OCI-M2 (cell line): ENCODE measurements around the gene ICAM5.
A peak's percentile ranks its signal among the peaks of the same experiment; 100 is the strongest.

Source experiments
- DNase-seq: peaks from one replicate; lab custom pipeline; 2025; ENCODE audit not compliant: unreplicated experiment; lab: John Stamatoyannopoulos, UW

ICAM5 gene

DNA sequence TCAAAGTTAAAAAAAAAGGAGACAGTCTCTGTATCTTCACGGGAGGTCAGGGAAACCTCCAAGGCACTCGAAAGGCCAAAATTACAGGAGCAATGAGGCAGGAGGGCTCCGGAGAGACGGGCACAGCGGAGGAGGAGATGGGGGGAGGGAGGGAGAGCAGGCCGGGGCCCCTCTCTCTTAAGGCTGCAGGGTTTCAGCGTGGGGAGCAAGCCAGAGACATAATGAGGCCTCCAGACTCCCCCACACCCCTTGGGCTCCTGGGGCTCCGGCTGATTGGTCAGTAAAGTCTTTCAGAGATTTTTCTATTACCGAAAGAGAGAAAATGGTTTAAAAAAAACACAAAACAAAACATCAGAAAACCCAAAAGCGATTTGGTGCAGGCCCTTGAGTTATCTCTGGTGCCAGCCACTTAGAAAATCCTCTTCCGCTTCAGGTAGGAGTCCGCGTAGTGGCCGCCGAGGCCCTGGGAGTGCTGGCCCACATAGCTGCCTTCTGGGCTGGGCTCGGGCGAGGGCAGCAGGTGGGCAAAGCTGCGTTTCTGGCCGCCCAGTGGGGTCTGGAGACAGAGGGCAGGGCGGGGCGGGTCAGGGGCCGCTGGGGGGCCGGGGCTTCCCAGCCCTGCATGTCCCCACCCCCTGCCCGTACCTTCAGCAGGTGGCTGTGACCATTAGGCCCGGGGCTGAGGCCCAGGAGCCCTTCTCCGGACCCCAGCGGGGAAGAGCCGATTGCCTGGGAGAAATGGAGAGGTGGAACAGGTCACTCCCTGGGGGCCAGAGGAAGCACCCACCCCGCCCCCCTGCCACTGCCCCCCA lies 27.5 kb downstream of the ICAM5 start:
- no peak for DNase-seq

DNA sequence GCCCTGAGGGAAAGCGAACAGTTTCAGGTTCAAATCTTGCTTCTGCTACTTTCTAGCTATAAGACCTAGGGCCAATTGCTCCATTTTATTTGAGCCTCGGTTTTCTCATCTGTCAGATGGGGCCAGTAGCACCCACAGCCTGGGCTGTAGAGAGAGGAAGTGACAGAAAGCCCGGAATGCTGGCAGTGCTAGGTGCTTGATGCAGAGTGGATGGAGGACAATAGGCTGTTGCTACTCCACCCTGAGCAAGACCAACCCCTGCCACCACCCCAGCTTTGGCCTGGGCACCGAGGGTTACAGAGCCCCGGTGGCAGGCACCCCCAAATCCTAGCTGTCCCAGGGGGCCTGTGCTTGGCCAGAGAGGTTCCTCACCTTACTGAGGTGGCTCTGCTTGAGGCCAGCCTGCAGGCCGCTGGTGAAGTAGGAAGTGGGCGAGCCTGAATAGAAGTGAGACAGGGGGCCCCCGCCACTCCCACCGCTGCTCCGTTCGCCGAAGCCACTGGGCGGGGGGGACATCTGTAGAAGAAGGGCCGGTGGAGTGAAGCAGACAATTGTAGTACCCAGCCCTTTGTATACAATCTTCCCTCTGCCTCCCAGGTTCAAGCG lies 28.2 kb downstream of the ICAM5 start:
- no peak for DNase-seq

DNA sequence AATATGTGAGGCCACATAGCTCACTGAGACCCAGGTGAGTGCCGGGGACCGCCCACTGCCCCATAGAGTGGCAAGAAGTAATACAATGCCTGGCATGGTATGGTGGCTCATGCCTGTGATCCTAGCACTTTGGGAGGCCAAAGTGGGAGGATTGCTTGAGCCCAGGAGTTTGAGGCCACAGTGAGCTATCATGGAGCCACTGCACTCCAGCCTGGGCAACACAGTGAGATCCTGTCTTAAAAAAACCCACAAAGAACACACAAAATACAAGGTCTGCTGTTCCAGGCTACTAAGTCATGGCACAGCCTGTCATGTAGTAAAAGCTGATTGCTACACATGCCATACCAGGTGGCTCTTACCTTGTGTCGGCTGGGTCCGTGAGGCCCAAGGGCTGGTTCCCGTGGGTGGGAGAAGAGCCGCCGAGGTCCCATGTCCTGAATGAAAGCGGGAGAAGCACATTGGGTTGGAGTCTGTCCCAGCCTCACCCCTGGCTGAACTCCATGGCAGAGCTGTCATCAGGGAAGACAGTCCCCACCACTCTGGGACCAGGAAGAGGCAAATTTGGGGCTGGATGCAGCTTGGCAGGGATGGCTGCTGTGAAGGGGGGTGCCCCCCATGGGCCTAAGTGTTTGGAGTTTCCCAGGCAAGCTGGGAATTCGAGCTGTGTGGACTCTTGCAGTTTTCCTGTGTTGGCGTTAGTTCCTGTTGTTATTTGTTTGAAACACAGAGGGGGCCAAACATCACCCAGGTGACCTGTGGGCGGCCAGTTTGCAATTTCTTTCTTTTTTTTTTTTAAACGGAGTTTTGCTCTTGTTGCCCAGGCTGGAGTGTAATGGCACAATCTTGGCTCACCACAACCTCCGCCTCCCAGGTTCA lies 29.3 kb downstream of the ICAM5 start:
- DNase-seq = no peak

DNA sequence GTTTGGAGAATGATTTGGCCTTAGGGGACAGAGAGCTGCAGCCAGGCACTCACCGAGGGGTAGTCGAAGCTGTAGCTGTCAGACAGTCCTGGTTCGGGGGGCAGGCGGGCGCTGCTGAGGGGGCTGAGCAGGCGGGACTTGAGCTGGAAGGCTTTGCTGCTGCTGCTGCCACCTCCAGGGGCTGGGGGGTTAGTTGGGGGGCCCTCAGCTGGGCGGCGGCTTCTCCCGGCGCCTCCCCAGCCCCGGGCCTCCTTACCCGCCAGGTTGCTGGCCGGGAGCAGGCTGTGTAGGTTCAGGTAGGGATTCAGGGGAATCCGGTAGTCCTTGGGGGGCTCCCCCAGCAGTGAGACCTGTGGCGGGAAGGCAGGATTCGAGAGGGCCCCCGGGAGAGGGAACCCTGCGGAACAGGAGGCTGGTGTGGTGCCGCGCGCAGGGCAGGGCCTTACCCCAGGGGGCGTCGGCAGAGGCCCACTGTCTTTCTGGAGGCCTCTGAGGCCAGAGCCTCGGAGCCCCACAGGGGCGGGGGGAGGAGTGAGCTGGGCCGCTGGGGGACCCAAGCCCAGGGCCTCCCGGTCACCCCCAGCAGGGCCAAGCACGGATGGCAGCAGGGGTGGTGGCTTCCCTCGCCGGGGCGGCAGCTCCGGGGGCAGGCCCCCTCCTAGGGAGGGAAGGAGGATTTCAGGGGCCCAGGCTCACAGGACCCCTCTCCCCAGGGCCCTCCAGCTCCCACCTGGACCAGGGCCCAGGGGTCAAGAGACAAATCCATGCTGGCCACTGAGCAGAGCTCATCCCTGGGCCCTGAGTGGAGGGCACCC lies 31.1 kb downstream of the ICAM5 start:
- no peak for DNase-seq

DNA sequence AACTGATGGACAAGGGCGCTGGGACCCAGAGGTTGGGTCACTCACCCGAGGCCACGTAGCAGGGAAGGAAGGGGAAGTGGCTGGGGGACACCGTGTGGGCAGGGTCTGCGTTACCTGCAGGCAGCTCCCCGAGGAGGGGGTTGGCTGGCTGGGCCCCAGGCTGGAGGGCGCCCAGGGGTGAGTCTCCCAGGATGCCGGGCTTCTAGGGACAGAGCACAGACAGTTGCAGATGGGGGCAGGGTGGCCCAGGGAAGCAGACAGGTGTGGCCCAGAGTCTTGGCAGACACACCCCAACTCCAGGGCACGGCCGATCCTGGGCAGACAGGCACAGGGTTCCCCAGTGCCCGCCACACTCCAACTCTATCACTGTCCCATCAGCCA lies 31.7 kb downstream of the ICAM5 start:
- DNase-seq = no peak

DNA sequence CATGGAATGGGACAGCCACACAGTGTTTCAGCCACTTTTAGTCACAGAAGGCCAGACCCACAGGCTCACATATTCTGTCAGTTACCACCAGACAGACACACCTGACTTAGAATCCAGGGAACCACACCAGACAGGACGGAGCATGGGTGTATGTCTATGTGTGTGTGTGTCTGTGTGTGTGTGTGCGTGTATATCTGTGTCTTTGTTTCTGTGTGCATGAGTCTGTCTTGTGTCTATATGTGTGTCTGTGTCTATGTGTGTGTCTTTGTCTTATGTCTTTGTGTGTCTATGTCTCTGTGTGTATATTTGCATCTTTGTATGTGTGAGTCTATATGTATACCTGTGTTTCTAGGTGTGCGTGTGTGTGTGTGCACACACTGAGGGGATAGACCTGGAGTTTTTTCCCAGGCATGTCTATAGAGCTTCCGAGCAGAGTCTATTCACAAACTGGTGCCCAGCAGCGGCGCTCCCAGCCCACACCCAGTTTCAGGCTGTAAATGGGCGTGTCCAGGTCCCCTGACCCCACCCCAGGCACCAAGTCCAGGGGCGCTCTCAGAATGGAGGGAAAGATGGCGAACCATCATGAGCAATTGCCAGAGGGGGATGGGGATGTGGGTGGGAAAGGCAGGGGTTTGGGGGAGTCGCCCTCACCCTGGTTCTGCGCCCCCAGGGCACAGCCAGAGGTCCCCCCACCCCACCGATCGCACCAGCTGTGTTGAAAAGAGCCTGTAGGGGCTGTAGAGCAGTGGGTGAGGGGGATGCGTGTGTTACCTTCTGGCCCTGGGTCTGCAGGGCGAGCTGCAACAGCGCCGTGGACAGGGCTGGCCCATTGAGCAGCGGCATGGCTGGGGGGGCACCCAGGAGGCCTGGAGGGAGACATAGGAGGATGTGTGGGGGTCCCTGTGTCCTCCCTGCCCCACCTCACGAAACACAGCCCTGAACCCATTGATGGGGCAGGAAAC lies 32.4 kb downstream of the ICAM5 start:
- no peak for DNase-seq

DNA sequence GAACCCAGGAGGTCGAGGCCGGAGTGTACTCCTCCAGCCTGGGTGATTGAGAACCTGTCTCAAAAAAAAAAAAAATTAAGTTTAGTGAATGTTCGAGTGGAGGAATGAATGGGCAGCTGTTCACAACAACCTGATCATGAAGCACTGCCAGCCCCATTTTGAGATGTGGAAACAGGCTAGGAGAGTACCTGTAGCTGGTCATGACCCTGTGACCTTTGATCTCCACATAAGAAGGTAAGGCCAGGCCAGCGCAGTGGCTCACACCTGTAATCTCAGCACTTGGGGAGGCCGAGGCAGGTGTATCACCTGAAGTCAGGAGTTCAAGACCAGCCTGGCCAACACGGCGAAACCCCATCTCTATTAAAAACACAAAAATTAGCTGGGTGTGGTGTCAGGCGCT lies 36.0 kb downstream of the ICAM5 start:
- DNase-seq = no peak

DNA sequence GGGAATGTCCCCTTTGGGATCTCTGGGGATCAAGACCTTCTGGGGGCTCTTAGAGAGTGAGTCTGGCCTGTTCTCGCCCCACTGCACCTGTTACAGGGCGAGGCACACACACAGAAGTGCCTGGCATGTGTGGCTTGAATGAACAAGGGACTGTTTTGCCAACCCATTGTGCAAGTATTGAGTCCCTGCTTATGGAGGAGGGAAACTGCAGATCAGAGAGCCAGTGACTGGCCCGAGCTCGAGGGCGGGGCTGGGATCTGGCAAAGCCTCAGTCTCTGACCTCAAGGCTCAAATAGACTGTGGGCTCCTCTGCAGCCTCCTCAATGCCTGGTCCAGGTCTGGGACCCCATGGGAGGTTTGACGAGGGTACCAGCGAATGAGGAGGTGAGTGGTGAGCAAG lies 38.0 kb downstream of the ICAM5 start:
- no peak for DNase-seq

DNA sequence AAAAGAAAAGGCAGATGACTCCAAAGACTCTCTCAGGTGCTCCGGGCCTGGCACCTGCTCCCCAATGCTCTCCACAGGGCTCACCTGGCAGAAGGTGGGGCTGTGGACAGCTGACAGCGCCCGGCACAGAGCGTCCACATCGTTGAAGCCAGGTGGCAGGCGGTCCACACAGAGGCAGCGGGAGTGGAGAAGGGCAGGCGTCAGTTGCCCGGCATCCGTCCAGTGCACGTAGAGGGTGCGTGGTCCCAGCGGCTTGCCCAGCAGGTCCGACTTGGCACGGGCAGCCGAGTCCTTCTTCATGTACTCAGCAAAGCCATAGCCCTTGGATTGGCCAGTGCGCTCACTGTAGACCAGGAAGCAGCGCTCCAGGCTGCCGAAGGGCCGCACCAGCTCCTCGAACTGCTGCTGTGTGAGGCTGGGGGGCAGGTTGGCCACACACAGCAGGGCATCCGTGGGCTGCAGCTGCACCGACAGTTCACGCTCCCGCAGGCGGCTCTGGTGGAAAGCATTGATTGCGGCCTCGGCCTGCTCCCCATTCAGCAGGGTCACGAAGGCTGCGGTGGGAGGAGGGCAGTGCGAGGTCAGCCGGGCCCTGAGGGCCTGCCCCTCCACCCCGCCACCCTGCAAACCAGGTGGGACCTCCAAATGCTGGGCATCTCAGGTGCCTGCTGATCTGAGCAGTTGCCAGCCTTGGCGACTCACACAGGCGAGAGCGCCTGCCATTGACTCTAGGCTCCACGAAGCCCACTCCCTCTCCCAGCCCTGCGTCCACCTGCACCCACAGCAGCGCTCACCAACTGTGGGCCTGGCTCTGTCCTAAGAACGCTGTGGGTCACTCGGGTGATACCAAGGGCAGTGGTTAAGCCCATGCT lies 39.0 kb downstream of the ICAM5 start:
- DNase-seq = no peak

DNA sequence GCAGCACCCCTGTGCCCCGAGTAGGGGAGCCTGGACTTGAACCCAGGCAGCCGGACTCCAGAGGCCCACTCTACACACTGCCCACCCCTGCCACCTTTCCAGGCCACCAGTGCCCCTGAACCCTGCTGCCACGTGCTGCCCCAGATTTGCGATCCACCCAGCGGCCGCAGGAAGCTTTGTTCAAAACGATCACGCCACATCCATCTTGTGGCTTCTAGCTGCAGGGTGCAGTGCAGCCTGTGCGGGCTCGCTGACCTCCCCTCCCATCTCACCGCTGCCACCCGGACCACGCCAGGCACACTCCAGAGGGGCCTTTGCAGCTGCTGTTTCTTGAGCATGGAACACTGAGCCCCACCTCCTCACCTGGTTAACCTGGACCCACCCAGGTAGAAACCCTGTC lies 39.8 kb downstream of the ICAM5 start:
- DNase-seq = no peak

DNA sequence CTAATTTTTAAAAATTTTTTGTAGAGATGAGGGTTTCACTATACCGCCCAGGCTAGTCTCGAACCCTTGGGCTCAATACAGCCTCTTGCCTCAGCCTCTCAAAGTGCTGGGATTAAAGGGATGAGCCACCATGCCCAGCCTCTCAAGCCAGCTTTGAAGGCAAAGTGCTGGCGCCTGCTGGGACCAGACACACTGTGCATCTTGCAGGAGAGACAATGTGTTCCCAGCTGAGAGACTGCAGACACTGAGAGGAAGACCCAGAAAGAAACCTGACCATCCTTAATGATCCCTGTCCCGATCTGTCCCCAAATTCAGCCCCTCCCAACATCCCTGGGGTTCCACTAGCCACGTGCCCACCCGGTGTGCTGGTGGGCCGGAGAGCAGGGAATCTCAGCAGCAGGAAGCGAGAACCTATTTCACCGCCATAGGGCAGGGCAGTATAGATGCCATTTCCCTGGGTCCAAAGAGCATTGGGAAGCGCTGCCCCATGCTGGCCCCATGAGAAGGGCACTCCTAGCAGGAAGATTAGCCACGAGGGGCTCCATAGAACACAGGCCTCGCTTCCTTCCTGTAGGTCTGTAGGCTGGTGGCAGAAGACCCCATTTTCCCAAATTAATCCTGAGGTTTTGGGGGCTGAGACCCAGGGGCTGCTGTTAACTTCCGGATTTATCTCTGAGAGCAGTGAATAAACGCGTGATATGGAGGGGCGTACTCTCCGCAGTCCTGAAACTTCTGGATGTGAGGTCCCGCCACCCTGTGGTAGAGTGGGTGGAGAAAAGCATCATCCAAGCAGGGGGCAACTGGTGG lies 42.6 kb downstream of the ICAM5 start:
- no peak for DNase-seq

DNA sequence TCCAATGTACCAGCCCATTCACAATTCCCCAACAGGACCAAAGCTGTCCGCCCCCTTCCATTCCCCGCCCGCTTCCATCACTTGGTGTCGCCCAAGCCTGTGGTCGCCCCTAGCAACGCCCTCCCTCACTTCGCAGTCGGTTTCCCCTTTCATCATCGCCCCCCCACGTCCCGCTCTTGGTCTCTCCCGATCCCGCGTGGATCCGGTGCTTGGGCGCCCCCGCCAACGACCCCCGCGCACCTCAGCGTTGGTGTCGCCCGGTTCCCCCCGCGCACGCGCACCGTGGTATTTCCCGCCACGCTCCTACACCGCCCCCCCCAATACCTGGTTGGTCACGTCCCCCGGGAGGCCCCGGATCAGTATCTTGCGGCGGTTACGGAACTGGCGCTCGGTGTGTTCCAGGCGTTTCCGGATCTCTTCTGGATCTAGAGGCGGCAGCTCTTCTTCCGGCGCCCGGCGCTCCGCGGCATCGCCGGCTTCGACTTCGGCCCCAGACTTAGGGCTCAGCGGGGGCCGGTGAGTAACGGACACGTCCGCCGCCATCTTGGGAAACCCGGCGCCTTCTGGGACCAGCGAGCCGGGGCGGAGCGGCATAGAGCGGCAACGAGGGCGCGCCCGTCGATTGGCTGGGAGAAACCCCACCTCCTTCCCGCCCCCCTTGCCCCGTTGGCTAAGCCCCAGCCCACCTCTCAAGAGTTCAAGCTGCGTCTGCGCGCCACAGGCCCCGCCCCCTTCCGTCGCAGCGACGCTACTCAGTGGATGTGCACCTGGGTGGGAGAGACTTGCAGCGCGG lies 43.4 kb downstream of the ICAM5 start, which contains the start of gene RAVER1:
Gene RAVER1 (minus strand): TSS at position 565 of the 793 bp plus-strand sequence. CDS start 22 bp downstream, at position 543.
- peak; percentile 100 for DNase-seq

DNA sequence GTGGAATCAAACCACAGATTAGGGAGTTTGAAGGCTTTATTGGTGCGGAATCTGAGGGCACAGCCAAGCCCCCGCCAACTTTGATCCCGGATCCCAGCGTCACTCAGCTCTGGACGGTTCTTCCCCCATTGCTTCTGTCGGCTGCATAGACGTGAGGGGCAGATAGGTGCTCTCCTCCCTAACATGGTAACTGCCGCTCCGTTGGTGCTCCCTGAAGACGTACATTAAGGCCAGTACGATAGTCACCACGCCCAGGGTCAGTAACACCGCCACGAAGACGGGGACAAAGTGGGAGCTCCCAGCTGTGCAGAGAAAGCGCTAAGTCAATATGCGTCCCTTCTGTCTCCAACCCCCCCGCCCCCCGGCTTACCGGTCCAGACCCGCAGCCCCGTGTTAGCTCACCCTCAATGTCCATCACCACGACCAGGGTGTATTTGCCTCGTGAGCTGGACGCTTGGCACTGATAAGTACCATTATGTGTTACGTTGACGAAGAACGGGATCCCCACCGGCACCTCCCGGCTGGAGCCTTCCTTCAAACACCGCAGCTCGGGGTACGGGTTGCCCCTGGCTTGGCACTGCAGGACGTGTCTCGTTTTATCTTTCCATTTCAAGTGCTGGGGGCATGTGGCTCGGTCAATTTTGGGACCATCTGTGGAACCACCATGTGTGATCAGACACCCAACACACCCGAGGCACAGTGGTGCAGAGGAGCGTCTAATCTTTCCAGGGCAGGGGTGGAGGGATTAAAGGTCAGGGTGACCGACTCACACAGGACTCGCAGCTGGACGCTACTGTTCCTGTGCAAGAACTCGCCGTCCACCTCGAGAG lies 44.2 kb downstream of the ICAM5 start:
- DNase-seq = peak; percentile 98

DNA sequence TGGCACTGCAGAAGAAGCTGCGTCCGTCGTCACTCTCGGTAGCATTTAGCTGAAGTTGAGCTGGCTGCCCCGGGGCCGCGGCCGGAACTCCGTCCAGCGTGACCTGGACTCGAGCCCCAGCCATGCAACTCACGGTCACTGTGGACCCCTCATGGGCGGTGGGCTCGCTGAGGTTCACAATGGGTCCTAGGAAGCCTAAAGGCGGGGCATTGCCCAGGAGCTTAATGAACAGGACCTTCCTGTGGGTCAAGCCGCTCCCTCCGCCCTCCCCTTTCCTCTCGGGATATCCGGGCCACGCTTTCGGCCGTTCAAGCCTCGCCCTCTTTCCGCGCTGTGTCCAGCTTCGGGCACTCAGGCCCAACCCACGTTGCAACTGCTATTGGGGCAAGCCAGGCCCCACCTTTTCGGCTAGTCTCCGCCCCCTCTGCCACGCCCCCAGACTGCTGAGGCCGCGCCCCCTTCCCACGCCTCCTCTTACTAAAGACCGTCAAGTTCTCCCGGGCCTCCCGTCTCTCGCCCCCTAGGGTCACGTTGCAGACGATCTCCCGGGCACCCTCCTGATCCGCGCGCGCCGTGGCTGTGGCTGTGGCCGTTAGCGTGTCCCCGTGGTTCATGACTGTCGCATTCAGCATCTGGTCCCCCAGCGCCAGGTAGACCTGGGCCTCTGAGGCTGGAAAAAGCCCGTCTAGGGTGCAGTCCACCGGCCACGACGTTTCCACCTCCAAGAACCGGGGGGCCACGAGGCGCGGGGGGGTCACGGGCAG lies 45.0 kb downstream of the ICAM5 start:
- peak; percentile 100 for DNase-seq

DNA sequence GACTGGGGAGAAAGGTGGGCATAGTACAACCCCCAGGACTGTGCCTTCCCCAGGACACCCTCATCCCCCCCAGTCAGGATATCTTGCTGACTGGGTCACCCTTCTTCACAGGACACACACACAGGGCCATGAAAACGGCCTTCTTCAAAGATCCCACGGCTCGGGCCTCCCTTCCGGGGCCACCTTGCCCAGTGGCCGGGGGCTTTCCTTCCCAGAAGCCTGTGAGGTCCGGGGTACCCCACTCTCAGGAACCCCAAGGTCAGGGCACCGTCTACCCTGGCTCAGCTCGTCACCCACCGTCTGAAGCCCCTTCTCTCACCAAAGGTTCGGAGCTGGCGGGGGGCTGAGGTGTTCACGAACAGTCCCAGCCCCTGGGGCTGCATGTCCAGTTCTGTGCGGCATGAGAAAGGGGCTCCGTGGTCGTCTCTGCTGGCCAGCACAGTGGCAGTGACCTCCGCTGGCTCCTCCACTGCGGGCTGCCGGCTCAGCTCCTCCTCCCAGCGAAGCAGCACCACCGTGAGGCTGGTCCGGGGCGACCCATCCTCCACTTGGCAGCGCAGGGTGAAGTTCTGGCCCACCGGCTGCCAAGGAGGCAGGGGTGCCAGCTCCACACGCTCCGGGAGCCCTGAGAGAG lies 45.7 kb downstream of the ICAM5 start:
- no peak for DNase-seq
